Parathyroid adenoma (tissue), 2 donors: ENCODE data around the gene TPX2.

Experiments used
- H2AFZ ChIP-seq: fragments of 300-600 bp; sonication (generic); one replicate; pipeline ENCODE4 v1.7.0; 2017; ENCODE audit warnings: antibody characterized with exemption, mild to moderate bottlenecking
- H3K27ac ChIP-seq: fragments of 300-600 bp; sonication (generic); one replicate; pipeline ENCODE4 v1.7.0; 2017
- H3K27me3 ChIP-seq: fragments of 300-600 bp; sonication (generic); one replicate; pipeline ENCODE4 v1.7.0; 2017; ENCODE audit warnings: low read length; ENCODE audit not compliant: control insufficient read depth, insufficient read depth
- H3K36me3 ChIP-seq: fragments of 300-600 bp; sonication (generic); one replicate; pipeline ENCODE4 v1.7.0; 2017; ENCODE audit warnings: low read length; ENCODE audit not compliant: control insufficient read depth, insufficient read depth
- H3K4me1 ChIP-seq: fragments of 300-600 bp; sonication (generic); one replicate; pipeline ENCODE4 v1.7.0; 2017; ENCODE audit warnings: control low read depth
- H3K4me2 ChIP-seq: fragments of 300-600 bp; sonication (generic); one replicate; pipeline ENCODE4 v1.7.0; 2017; ENCODE audit warnings: low read length
- H3K4me3 ChIP-seq: fragments of 300-600 bp; sonication (generic); one replicate; pipeline ENCODE4 v1.7.0; 2017; ENCODE audit warnings: low read depth, low read length
- H3K79me2 ChIP-seq: fragments of 300-600 bp; sonication (generic); one replicate; pipeline ENCODE4 v1.7.0; 2017; ENCODE audit warnings: control low read depth
- H3K9ac ChIP-seq: fragments of 300-600 bp; sonication (generic); one replicate; pipeline ENCODE4 v1.7.0; 2017; ENCODE audit warnings: mild to moderate bottlenecking
- H3K9me3 ChIP-seq: fragments of 300-600 bp; sonication (generic); one replicate; pipeline ENCODE4 v1.7.0; 2017; ENCODE audit warnings: low read length; ENCODE audit not compliant: control insufficient read depth
- TF ChIP-seq, protein P1 (sequence below): fragments of 300-600 bp; sonication (generic); IDR thresholded peaks from one replicate; pipeline ENCODE4 v1.7.0; 2017; ENCODE audit warnings: antibody characterized with exemption, mild to moderate bottlenecking
- donor health status: primary hyperparathyroidism.

TPX2 gene

DNA sequence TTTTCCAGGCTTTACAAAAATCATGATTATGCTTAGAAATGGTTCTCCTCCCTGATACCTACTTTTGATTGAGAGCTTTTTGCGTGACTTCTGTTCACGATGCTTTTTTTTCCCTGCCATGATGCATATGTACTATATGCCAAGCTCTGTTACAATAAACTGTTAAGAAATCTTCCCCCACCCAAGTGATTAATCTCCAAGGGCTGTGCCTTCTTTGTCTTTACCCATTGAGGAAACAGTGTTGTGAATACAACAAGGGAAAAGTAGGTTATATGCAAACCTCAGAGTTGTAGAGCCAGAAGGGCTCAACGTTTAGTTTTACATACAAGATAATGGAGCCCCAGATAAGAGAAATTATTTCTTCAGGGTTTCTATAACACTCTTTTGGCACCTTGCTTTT is 46.0 kb downstream of the TPX2 start:
- H3K79me2 ChIP-seq: no peaks in the 10 kb centered on the region
- H2AFZ ChIP-seq: no peak overlapping the region
- no peaks in the 10 kb centered on the region for H3K9me3 ChIP-seq
- no peak overlapping the region for H3K9ac ChIP-seq
- H3K36me3 ChIP-seq: no peaks in the 10 kb centered on the region
- H3K4me3 ChIP-seq: no peak overlapping the region
- no peaks in the 10 kb centered on the region for H3K27me3 ChIP-seq
- no peaks in the 10 kb centered on the region for H3K4me1 ChIP-seq
- TF ChIP-seq, protein P1, sequence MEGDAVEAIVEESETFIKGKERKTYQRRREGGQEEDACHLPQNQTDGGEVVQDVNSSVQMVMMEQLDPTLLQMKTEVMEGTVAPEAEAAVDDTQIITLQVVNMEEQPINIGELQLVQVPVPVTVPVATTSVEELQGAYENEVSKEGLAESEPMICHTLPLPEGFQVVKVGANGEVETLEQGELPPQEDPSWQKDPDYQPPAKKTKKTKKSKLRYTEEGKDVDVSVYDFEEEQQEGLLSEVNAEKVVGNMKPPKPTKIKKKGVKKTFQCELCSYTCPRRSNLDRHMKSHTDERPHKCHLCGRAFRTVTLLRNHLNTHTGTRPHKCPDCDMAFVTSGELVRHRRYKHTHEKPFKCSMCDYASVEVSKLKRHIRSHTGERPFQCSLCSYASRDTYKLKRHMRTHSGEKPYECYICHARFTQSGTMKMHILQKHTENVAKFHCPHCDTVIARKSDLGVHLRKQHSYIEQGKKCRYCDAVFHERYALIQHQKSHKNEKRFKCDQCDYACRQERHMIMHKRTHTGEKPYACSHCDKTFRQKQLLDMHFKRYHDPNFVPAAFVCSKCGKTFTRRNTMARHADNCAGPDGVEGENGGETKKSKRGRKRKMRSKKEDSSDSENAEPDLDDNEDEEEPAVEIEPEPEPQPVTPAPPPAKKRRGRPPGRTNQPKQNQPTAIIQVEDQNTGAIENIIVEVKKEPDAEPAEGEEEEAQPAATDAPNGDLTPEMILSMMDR: no peak
- no peak overlapping the region for H3K4me2 ChIP-seq
- H3K27ac ChIP-seq: no peak overlapping the region

GRCh38 chr20:31788578-31788977 is 49.5 kb downstream of the TPX2 start:
- Histone ChIP-seq H2AFZ (no peak overlapping the region), H3K4me3 (no peak overlapping the region), H3K9ac (no peak overlapping the region), H3K4me1 (no peaks in the 10 kb centered on the region), H3K79me2 (no peaks in the 10 kb centered on the region), H3K36me3 (no peaks in the 10 kb centered on the region), H3K4me2 (no peak overlapping the region), H3K27ac (no peak overlapping the region), H3K9me3 (no peaks in the 10 kb centered on the region), H3K27me3 (no peaks in the 10 kb centered on the region)
- TF ChIP-seq, protein P1: no peak

- Histone ChIP-seq H3K9ac (no peak overlapping the region), H3K27me3 (no peaks in the 10 kb centered on the region), H3K9me3 (no peaks in the 10 kb centered on the region), H2AFZ (no peak overlapping the region), H3K36me3 (no peaks in the 10 kb centered on the region), H3K4me1 (no peaks in the 10 kb centered on the region), H3K4me3 (no peak overlapping the region), H3K4me2 (no peak overlapping the region), H3K79me2 (no peaks in the 10 kb centered on the region), H3K27ac (no peak overlapping the region)
- TF ChIP-seq, protein P1: no peak
These were observed 51.3 kb downstream of the TPX2 start for GRCh38 chr20:31790401-31790800.

GRCh38 chr20:31797364-31797763 is 58.3 kb downstream of the TPX2 start:
- Histone ChIP-seq H3K4me2 (no peak overlapping the region), H2AFZ (no peak overlapping the region), H3K9ac (no peak overlapping the region), H3K36me3 (no peaks in the 10 kb centered on the region), H3K4me3 (no peak overlapping the region), H3K9me3 (no peaks in the 10 kb centered on the region), H3K27me3 (no peaks in the 10 kb centered on the region), H3K27ac (no peak overlapping the region), H3K4me1 (no peaks in the 10 kb centered on the region), H3K79me2 (no peaks in the 10 kb centered on the region)
- TF ChIP-seq, protein P1: no peak

DNA sequence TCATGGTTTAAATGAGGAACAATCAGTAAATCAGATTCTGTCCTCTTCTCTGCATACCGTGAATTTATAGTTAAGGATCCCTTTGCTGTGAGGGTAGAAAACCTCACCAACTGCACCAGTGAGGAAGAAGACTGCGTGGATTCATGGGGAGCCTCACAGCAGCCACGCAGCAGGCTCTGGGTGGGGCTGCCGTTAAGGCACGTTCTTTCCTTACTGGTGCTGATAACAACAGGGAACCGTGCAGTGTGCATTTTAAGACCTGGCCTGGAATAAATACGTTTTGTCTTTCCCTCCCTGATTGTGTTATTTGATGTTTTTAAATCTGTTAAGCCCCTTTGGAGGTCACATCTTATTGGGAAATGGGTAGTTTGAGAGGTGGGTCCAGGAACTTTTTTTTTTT is 62.4 kb downstream of the TPX2 start:
- no peaks in the 10 kb centered on the region for H3K36me3 ChIP-seq
- peaks cover 16% of the 10 kb centered on the region for H3K4me1 ChIP-seq

More for the DNA sequence above, 62.4 kb downstream of the TPX2 start:
- Histone ChIP-seq H3K4me2 (no peak overlapping the region), H2AFZ (no peak overlapping the region), H3K79me2 (no peaks in the 10 kb centered on the region), H3K9ac (no peak overlapping the region), H3K27me3 (no peaks in the 10 kb centered on the region), H3K9me3 (no peaks in the 10 kb centered on the region), H3K27ac (no peak overlapping the region), H3K4me3 (no peak overlapping the region)
- TF ChIP-seq, protein P1: no peak
